Measurements from ENCODE around the gene PRKCE. TPM values are rescaled to one million over a fixed set of nuclear protein-coding genes. Genes with fewer than 3 reads are reported as not detected.

PRKCE gene
- total and polyA plus RNA-seq, 7 donors: 3.0 to 22.8 (median 16.1) TPM

GRCh38 chr2:46048693-46049092 lies 397.2 kb downstream of the PRKCE start:
- WGBS, 3 donors: 94 to 99% (median 96%) methylated on average over 2 of the region's 2 CpGs
- no peak overlapping the region for H3K27ac ChIP-seq
- DNase-seq (no peak), ATAC-seq (no peak)
- intact Hi-C loops (cut with DNase I): no loop called here
- H3K9me3 ChIP-seq: no peaks in the 10 kb centered on the region
- H3K27me3 ChIP-seq (ENCODE audit: insufficient read depth in 3 of 3, low read length in 2 of 3): no peaks in the 10 kb centered on the region
- no peak overlapping the region for H3K4me3 ChIP-seq
- peaks cover 9% of the 10 kb centered on the region for H3K4me1 ChIP-seq
- TF ChIP-seq CTCF (IDR thresholded peaks at IDR 0.05): no peak
- H3K36me3 ChIP-seq (ENCODE audit: insufficient read depth in 1 of 2, low read depth in 1 of 2): no peaks in the 10 kb centered on the region

GRCh38 chr2:46050027-46050426 lies 398.6 kb downstream of the PRKCE start:
- DNase-seq: no peak
- intact Hi-C loops (cut with DNase I): no loop called here
- no peaks in the 10 kb centered on the region for H3K27me3 ChIP-seq (ENCODE audit: insufficient read depth in 3 of 3, low read length in 2 of 3)
- no peak for TF ChIP-seq CTCF (IDR thresholded peaks at IDR 0.05)
- no peak overlapping the region for H3K4me3 ChIP-seq
- no peaks in the 10 kb centered on the region for H3K36me3 ChIP-seq (ENCODE audit: insufficient read depth in 1 of 2, low read depth in 1 of 2)
- peaks cover 9% of the 10 kb centered on the region for H3K4me1 ChIP-seq
- H3K9me3 ChIP-seq: no peaks in the 10 kb centered on the region
- ATAC-seq: no peak
- no peak overlapping the region for H3K27ac ChIP-seq
- 81 to 82% (median 82%) methylated on average over 8 of the region's 8 CpGs for WGBS, 3 donors

- TF ChIP-seq CTCF (IDR thresholded peaks at IDR 0.05): no peak
- no peak for ATAC-seq
- Histone ChIP-seq H3K4me1 (peaks cover 9% of the 10 kb centered on the region), H3K4me3 (no peak overlapping the region), H3K27ac (no peak overlapping the region), H3K27me3 (ENCODE audit: insufficient read depth in 3 of 3, low read length in 2 of 3) (no peaks in the 10 kb centered on the region), H3K9me3 (no peaks in the 10 kb centered on the region), H3K36me3 (ENCODE audit: insufficient read depth in 1 of 2, low read depth in 1 of 2) (no peaks in the 10 kb centered on the region)
- intact Hi-C loops (cut with DNase I): no loop called here
- DNase-seq: no peak
- 90 to 96% (median 90%) methylated on average over 2 of the region's 2 CpGs for WGBS, 3 donors
Observed at GRCh38 chr2:46050489-46050888, 399.0 kb downstream of the PRKCE start.

DNA sequence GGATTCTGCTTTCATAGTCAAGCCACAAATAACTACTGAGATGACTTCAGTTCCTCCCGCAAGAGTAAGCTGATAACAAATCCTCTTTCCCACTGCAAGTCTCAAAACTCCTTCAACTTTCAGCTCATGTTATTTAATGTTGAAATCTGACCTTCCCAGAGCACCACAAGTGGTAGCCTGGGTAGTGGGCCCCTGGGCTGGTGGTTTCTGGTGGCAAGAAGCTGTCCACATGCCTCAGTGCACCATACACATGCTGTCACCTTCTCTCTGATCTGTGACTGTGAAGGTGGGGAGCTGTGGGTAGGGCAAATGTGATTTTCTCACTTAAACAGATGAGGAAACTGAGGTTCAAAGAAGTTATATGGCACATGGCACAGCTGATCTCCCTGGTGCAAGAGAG lies 399.6 kb downstream of the PRKCE start:
- Histone ChIP-seq H3K9me3 (no peaks in the 10 kb centered on the region), H3K27ac (no peak overlapping the region), H3K4me1 (peaks cover 9% of the 10 kb centered on the region), H3K27me3 (ENCODE audit: insufficient read depth in 3 of 3, low read length in 2 of 3) (no peaks in the 10 kb centered on the region), H3K4me3 (no peak overlapping the region), H3K36me3 (ENCODE audit: insufficient read depth in 1 of 2, low read depth in 1 of 2) (no peaks in the 10 kb centered on the region)
- intact Hi-C loops (cut with DNase I): no loop called here
- WGBS, 3 donors: 85 to 93% (median 90%) methylated on average over 1 of the region's 1 CpG
- ATAC-seq: no peak
- no peak for DNase-seq
- TF ChIP-seq CTCF (IDR thresholded peaks at IDR 0.05): no peak

DNA sequence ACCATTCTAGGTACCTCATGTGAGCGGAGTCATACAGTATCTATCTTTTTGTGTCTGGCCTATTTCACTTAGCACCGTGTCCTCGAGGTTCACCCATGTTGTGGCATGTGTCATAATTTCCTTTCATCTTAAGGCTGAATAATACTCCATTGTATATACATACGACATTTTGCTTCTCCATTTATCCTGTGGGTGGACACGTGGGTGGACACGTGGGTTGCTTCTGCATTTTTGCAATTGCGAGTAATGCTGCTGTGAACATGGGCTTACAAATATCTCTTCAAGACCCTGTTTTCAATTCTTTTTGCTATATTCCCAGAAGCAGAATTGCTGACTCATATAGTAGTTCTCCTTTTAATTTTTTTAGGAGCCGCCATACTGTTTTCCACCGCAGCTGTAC lies 402.1 kb downstream of the PRKCE start:
- H3K4me3 ChIP-seq: no peak overlapping the region
- TF ChIP-seq CTCF (IDR thresholded peaks at IDR 0.05): no peak
- no peaks in the 10 kb centered on the region for H3K27me3 ChIP-seq (ENCODE audit: insufficient read depth in 3 of 3, low read length in 2 of 3)
- no peaks in the 10 kb centered on the region for H3K9me3 ChIP-seq
- no peaks in the 10 kb centered on the region for H3K36me3 ChIP-seq (ENCODE audit: insufficient read depth in 1 of 2, low read depth in 1 of 2)
- no peak for ATAC-seq
- DNase-seq: no peak
- H3K4me1 ChIP-seq: no peaks in the 10 kb centered on the region
- 90 to 93% (median 91%) methylated on average over 9 of the region's 9 CpGs for WGBS, 3 donors
- intact Hi-C loops (cut with DNase I): no loop called here
- no peak overlapping the region for H3K27ac ChIP-seq

All from psoas muscle (tissue), 8 donors.